GM18517 (cell line): ENCODE data around the gene FSTL3.
"Not testable (repeated sequence)": the region's sequence is repeated elsewhere in the genome, so short reads cannot be mapped to it uniquely, and the experiment has no call there.

Experiments used
- ATAC-seq: cut with Tn5 transposase; IDR thresholded peaks from one replicate; pipeline ENCODE4 v1.9.1; 2021; ENCODE audit warnings: mild to moderate bottlenecking, moderate library complexity; ENCODE audit not compliant: unreplicated experiment

The FSTL3 gene

GRCh38 chr19:709196-709964, 33.2 kb downstream of the FSTL3 start:
- no peak for ATAC-seq

GRCh38 chr19:709965-710571, 33.9 kb downstream of the FSTL3 start:
- no peak for ATAC-seq

GRCh38 chr19:710767-711166, 34.6 kb downstream of the FSTL3 start:
- ATAC-seq: no peak

GRCh38 chr19:711254-711653, 35.1 kb downstream of the FSTL3 start:
- no peak for ATAC-seq

GRCh38 chr19:715347-715746, 39.2 kb downstream of the FSTL3 start:
- ATAC-seq: no peak

GRCh38 chr19:718251-718951, 42.2 kb downstream of the FSTL3 start:
- ATAC-seq: no peak

GRCh38 chr19:718991-719512, 42.9 kb downstream of the FSTL3 start:
- ATAC-seq: no peak

- no peak for ATAC-seq
Observed at GRCh38 chr19:719636-720344, 43.6 kb downstream of the FSTL3 start.

- no peak for ATAC-seq
Observed at GRCh38 chr19:720345-721160, 44.4 kb downstream of the FSTL3 start.

- no peak for ATAC-seq
Observed at GRCh38 chr19:722553-723101, 46.4 kb downstream of the FSTL3 start.

- no peak for ATAC-seq
Observed at GRCh38 chr19:723247-723646, 47.1 kb downstream of the FSTL3 start.

GRCh38 chr19:723714-724113, 47.5 kb downstream of the FSTL3 start:
- no peak for ATAC-seq

GRCh38 chr19:725461-726089, 49.4 kb downstream of the FSTL3 start:
- no peak for ATAC-seq

GRCh38 chr19:726993-727956, 51.1 kb downstream of the FSTL3 start:
- no peak for ATAC-seq

GRCh38 chr19:728011-728410, 51.8 kb downstream of the FSTL3 start:
- no peak for ATAC-seq

GRCh38 chr19:729564-729963, 53.4 kb downstream of the FSTL3 start:
- ATAC-seq: not testable (repeated sequence)

GRCh38 chr19:729965-730668, 53.9 kb downstream of the FSTL3 start:
- no peak for ATAC-seq

- no peak for ATAC-seq
Observed at GRCh38 chr19:731000-731399, 54.8 kb downstream of the FSTL3 start.
